ENCODE measurements around the gene GNAT1.

The GNAT1 gene

DNA sequence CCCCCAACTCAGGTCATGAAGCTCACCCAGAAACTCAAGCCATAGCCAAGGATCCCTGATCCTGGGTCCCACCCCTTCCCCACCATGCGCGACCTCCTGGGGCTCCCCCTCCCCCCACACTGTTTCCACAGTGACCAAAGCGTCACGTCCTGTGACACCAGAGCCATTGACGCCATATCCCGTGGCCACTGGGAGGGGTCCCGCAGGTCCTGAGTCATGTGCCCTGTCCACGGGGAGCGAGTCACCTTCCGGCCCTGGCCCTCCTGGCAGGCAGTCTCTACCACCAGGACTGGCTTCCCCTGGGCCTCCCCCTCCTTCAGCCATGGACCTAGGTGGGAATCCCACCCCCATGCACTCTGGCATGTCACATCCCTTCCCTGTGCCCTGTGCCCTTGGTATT lies 20.7 kb upstream of the GNAT1 start:
- DNase-seq (ENCODE audit: low read depth): peak; percentile 90
- no peak overlapping the region for H3K4me3 ChIP-seq (replicated peaks; ENCODE audit: low read depth, low read length)
- TF ChIP-seq, protein P1, sequence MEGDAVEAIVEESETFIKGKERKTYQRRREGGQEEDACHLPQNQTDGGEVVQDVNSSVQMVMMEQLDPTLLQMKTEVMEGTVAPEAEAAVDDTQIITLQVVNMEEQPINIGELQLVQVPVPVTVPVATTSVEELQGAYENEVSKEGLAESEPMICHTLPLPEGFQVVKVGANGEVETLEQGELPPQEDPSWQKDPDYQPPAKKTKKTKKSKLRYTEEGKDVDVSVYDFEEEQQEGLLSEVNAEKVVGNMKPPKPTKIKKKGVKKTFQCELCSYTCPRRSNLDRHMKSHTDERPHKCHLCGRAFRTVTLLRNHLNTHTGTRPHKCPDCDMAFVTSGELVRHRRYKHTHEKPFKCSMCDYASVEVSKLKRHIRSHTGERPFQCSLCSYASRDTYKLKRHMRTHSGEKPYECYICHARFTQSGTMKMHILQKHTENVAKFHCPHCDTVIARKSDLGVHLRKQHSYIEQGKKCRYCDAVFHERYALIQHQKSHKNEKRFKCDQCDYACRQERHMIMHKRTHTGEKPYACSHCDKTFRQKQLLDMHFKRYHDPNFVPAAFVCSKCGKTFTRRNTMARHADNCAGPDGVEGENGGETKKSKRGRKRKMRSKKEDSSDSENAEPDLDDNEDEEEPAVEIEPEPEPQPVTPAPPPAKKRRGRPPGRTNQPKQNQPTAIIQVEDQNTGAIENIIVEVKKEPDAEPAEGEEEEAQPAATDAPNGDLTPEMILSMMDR (IDR thresholded peaks at IDR 0.05; ENCODE audit: low read length, missing control alignments): no peak

DNA sequence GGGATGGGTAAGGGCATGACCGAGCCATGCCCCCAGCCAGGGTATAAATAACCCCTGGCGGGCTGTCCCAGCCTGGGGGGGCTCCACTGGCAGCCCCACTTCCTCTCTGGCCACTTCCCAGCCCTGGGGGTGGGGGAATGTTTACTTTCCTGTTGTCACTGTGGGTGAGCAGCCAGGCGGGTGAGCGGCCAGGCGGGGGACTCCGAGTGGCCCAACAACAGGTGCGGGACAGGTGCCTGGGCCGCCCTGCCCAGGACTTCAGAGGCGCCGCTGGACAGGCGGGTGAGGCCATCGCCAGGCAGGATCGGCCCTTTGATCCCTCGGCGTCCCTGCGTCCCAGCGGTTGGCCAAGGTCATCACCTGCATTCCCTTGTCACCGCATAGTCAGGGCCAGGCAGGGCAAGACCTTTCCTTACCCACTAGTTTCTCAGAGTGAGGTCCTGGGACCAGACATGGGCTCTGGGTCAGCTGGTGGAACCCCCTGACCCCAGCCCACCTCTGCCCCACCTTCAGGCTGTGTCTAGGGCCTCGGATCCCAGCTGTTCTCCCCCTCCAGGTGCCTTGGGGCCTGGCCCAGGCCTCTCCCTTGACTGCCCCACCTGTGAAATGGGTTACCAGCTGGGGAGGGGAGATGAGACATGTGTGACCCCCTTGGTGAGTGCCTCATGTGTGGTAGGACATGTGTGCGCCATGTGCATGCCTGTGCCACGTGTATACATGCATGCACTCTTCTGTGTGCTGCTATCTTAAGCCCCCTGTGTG lies 19.7 kb upstream of the GNAT1 start:
- DNase-seq (ENCODE audit: low read depth): no peak
- H3K4me3 ChIP-seq (replicated peaks; ENCODE audit: low read depth, low read length): no peak overlapping the region
- TF ChIP-seq, protein P1 (IDR thresholded peaks at IDR 0.05; ENCODE audit: low read length, missing control alignments): no peak

DNA sequence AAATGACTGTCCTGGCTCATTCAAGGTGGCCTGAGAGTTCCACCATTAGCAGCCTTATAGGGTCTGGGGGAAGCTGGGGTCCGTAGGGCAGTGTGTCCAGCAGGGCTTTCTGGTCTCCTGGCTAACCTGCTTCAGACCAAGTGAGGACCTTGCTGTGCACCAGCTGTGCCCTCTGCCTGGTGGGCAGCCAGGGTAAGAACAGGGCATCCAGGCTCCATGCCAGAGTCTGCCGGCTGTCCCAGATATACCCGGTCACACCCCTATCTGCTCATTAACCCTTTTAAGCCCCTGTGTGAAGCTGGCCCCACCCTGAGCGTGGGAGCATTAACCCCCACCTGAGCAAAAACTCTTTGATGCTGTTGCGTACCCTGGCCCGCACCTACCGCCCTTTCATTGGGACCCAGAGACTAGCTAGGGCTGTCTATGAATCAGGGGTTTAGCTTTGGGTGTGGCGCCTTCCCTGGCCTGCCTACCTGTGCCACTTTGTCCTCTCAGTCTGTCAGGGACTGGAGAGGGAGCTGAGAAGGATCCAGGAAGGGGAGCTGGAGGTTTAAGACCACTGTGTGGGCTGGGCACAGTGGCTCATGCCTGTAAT lies 18.7 kb upstream of the GNAT1 start:
- no peak overlapping the region for H3K4me3 ChIP-seq (replicated peaks; ENCODE audit: low read depth, low read length)
- TF ChIP-seq, protein P1 (IDR thresholded peaks at IDR 0.05; ENCODE audit: low read length, missing control alignments): no peak
- DNase-seq (ENCODE audit: low read depth): no peak

DNA sequence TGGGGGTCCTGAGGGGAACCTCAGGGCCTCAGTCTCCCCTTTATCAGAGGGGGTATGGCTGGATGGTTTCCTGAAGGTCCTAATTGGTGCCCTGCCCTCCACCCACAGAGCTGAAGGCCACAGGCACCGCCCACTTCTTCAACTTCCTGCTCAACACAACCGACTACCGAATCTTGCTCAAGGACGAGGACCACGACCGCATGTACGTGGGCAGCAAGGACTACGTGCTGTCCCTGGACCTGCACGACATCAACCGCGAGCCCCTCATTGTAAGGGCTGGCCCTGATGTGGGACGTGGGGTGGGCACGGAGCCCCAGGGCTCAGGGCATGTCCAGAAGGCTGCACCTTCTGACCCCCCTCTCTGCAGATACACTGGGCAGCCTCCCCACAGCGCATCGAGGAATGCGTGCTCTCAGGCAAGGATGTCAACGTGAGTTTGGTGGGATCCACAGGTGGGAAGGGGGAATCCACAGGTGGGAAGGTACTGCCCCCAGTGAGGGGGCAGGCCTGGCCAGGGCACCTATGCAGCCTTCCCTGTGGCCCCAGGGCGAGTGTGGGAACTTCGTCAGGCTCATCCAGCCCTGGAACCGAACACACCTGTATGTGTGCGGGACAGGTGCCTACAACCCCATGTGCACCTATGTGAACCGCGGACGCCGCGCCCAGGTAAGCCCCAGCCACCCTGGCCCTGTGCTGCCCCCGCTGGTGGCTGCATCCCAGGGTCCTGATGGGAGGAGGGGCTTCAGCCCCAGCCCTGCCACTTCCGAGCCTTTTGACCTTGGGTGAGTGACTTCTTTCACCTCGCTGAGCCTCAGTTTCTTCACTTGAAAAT lies 17.5 kb upstream of the GNAT1 start:
- no peak for DNase-seq (ENCODE audit: low read depth)
- H3K4me3 ChIP-seq (replicated peaks; ENCODE audit: low read depth, low read length): no peak overlapping the region
- TF ChIP-seq, protein P1 (IDR thresholded peaks at IDR 0.05; ENCODE audit: low read length, missing control alignments): no peak

DNA sequence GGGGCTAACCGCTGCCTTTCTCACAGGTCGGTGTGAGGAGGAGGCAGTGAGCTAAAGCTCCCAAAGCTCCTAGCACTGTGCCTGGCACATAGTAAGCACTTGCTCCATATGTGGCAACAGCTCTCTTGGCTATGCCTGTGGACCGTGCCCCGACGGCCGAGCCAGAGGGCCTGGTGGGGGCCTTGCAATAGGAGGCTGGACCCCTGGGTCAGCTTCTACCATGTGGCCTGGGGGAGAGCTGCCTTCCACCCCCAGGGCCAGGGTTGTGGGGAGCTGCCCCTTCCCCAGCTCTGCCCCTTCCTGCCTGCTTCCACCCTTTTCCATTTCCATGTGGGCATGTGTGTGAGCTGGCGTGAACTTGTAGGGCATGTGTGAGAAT lies 16.9 kb upstream of the GNAT1 start:
- TF ChIP-seq, protein P1 (IDR thresholded peaks at IDR 0.05; ENCODE audit: low read length, missing control alignments): no peak
- no peak overlapping the region for H3K4me3 ChIP-seq (replicated peaks; ENCODE audit: low read depth, low read length)
- DNase-seq (ENCODE audit: low read depth): no peak

DNA sequence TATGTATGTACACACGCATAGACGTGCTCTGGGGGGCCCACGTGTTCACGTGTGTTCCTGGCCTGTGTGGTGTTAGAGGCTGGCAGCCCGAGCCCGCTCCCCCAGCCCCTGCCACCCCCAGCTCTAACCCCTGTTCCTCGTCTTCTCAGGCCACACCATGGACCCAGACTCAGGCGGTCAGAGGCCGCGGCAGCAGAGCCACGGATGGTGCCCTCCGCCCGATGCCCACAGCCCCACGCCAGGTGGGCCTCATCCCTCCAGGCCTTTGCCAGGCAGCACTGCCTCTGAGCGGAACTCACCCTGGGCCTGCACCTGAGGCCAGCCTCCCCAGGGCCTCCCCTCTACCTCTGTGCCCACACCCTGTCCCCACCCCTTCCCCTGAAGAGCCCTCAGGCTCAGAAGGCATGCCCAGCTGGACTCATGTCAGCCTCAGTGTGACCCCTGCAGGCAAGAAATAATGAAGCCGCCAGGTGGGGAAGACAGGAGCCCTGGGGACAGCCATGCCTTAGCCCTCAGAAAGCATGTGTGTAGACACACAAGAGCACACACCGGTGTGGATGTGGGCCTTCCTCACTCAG lies 16.4 kb upstream of the GNAT1 start:
- H3K4me3 ChIP-seq (replicated peaks; ENCODE audit: low read depth, low read length): no peak overlapping the region
- no peak for DNase-seq (ENCODE audit: low read depth)
- TF ChIP-seq, protein P1 (IDR thresholded peaks at IDR 0.05; ENCODE audit: low read length, missing control alignments): no peak
